ENCODE results near the gene IMPA2. TPM values are rescaled to one million over a fixed set of nuclear protein-coding genes. Genes with fewer than 3 reads are reported as not detected.
A peak's percentile ranks its signal among the peaks of the same experiment; 100 is the strongest.

The IMPA2 gene
- total and polyA plus RNA-seq, 8 donors = 93.5 to 286 (median 156) TPM

DNA sequence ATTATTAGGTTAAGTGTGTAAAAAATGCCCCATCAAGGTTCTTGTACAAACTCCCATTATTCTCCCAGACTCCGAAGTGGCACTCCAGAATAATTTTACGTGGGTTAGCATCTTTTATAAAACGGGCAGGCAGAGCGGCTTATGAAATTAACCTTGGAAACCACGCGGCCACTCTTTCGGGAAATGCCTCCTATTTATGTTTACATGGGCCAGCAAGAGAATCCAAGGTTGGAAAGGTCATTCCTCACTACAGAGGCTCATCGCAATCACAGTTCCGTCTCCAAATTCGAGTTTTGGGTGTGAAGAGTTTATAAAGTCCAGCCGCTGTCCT is 1.2 kb upstream of the IMPA2 start:
- TF ChIP-seq, protein P1, sequence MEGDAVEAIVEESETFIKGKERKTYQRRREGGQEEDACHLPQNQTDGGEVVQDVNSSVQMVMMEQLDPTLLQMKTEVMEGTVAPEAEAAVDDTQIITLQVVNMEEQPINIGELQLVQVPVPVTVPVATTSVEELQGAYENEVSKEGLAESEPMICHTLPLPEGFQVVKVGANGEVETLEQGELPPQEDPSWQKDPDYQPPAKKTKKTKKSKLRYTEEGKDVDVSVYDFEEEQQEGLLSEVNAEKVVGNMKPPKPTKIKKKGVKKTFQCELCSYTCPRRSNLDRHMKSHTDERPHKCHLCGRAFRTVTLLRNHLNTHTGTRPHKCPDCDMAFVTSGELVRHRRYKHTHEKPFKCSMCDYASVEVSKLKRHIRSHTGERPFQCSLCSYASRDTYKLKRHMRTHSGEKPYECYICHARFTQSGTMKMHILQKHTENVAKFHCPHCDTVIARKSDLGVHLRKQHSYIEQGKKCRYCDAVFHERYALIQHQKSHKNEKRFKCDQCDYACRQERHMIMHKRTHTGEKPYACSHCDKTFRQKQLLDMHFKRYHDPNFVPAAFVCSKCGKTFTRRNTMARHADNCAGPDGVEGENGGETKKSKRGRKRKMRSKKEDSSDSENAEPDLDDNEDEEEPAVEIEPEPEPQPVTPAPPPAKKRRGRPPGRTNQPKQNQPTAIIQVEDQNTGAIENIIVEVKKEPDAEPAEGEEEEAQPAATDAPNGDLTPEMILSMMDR (IDR thresholded peaks at IDR 0.05) = no peak
- peak overlapping the region; percentile 97 to 98 (median 98) for H3K27ac ChIP-seq
- peaks cover 4 to 12% (median 8%) of the 10 kb centered on the region in 3 donors for H3K4me1 ChIP-seq
- peak overlapping the region; percentile 28 to 99 (median 70) for H3K4me3 ChIP-seq
- no peaks in the 10 kb centered on the region for H3K9me3 ChIP-seq
- H3K27me3 ChIP-seq = no peaks in the 10 kb centered on the region
- peak; percentile 0 to 1 (median 0) for ATAC-seq
- H3K36me3 ChIP-seq = no peaks in the 10 kb centered on the region
- DNase-seq = peak in 1 of 6 donors; percentile 53
- FAIRE-seq = no peak
- intact Hi-C loops (cut with DNase I) = no loop called here
- WGBS, 2 donors = 2% methylated on average over 11 of the region's 11 CpGs

DNA sequence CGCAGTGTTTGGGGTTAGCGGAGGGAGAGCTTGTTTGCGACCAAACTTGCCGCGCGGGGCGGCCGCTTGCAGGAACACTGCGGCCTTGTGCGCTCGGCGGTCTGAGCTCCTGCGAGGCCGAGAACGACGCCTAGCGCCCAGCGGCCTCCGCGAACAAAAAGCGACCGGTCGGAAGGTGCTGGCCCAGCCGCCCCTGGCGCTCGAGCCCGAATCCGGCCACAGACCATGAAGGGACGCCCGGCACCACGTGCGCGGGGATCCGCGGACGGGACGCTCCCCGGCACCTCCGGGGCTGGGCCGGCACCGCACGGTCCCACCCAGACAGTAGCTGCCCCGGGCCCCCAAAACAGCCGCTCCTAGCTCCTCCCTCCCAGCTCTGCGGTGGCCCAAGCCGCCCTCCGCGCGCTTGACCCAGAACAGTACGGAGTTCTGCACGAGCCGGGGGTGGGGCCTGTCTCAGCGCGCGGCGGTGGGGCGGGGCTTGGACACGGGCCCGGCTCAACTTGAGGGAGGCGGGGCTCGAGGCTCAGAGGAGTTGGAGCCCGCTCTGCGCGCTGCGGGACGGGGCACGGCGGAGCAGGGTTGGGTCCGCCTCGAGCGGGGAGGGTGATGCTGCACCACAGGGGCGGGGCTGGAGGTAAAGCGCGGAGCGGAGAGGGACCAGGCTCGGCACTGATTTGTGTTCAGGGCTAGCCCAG is 664 bp upstream of the IMPA2 start:
- Histone ChIP-seq H3K36me3 (no peaks in the 10 kb centered on the region), H3K9me3 (no peaks in the 10 kb centered on the region), H3K27ac (peak overlapping the region; percentile 97 to 98 (median 98)), H3K27me3 (no peaks in the 10 kb centered on the region), H3K4me3 (peak overlapping the region; percentile 28 to 99 (median 70)), H3K4me1 (peaks cover 10 to 15% (median 13%) of the 10 kb centered on the region in 3 donors)
- peak; percentile 9 for FAIRE-seq
- WGBS, 2 donors = 1% methylated on average over 38 to 76 of the region's 76 CpGs
- intact Hi-C loops (cut with DNase I) = no loop called here
- ATAC-seq = peak; percentile 81 to 89 (median 83)
- DNase-seq = peak in 5 of 6 donors; percentile 99 to 100 (median 100)
- TF ChIP-seq, protein P1 (IDR thresholded peaks at IDR 0.05) = no peak

DNA sequence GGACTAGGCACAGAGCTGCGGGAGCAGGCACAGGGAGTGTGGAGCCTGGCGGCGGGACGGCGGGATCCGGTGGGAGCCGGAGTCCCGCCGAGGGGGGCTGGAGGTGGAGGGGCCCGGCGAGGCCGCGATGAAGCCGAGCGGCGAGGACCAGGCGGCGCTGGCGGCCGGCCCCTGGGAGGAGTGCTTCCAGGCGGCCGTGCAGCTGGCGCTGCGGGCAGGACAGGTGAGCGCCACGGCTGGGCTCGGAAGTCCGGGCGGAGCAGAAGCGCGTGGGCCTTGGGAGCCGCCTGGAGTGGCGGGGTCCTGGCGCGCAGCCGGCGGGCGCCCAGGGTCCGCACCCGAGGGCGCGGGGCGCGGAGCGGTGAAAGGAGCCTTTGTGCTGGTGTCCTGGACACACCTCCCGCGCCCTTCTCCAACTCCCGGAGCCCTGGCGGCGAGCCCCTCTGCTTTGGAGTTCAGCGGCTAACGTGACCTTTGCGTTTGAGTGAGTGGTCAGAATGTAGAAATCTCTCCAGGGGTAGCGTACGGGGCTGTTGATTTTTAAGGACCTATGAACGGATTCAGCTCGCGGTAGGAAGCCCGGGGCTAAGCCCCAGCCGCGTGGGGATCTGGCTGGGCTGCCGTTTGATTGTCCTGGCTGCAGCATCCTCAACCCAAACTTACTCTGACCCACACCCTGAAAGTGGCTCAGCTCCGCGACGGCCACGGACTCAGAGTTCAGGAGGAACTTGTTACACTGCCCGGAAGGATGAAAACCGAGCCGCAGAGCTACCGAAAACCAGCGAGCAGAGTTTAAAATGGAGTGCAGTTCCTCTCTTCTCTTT is 448 bp downstream of the IMPA2 start:
- H3K4me3 ChIP-seq = peak overlapping the region; percentile 94 to 99 (median 95)
- intact Hi-C loops (cut with DNase I) = no loop called here
- H3K36me3 ChIP-seq = no peaks in the 10 kb centered on the region
- ATAC-seq (peak; percentile 1 to 41 (median 12)), DNase-seq (peak in 5 of 6 donors; percentile 58 to 80 (median 68)), FAIRE-seq (no peak)
- 0 to 1% methylated on average over 66 to 71 of the region's 71 CpGs for WGBS, 2 donors
- peak overlapping the region; percentile 94 to 97 (median 96) for H3K27ac ChIP-seq
- H3K4me1 ChIP-seq = peaks cover 11 to 26% (median 19%) of the 10 kb centered on the region in 3 donors
- TF ChIP-seq, protein P1 (IDR thresholded peaks at IDR 0.05) = no peak
- no peaks in the 10 kb centered on the region for H3K9me3 ChIP-seq
- no peaks in the 10 kb centered on the region for H3K27me3 ChIP-seq

DNA sequence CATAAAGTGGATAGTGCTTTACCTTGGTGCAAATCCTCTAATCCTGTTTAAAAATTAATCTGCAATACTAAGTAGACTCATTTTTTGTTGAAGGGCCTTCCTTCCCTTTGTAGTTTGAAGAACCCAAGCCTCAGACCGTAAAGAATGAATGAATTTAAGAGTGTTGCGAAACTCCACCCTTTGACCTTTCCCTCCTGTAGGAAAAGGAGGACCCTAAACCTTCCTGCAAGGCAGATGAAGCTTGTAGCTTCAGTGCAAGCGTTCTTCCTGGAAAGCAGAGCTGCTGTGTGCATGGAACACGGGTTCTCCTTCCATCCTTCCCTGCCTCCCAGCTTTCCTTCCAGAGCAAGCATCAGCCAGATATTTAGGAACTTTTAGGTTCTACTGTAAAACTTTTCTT is 1.7 kb downstream of the IMPA2 start:
- intact Hi-C loops (cut with DNase I) = no loop called here
- ATAC-seq = no peak
- WGBS, 2 donors = 10 to 23% methylated on average over 4 of the region's 4 CpGs
- FAIRE-seq = no peak
- Histone ChIP-seq H3K36me3 (no peaks in the 10 kb centered on the region), H3K9me3 (no peaks in the 10 kb centered on the region), H3K27ac (peak overlapping the region in 2 of 4 donors; percentile 95 to 97), H3K27me3 (no peaks in the 10 kb centered on the region), H3K4me1 (peaks cover 22 to 30% (median 29%) of the 10 kb centered on the region in 3 donors), H3K4me3 (peak overlapping the region; percentile 10 to 99 (median 95))
- peak in 1 of 6 donors; percentile 18 for DNase-seq
- TF ChIP-seq, protein P1 (IDR thresholded peaks at IDR 0.05) = no peak
